Neural progenitor cell (in vitro differentiated cells): ENCODE results near the gene IFIT5. TPM values are rescaled to one million over a fixed set of nuclear protein-coding genes. Genes with fewer than 3 reads are reported as not detected.
A peak's percentile ranks its signal among the peaks of the same experiment; 100 is the strongest.

ENCODE experiments used
- DNase-seq: peaks from one replicate; pipeline ENCODE4 v3.0.0-alpha.2; 2016; ENCODE audit warnings: low spot score
- H2AFZ ChIP-seq: fragments of 200-600 bp; sonication (generic); replicated peaks from 2 replicates; pipeline ENCODE4 v1.6.1; 2016; ENCODE audit warnings: antibody characterized with exemption
- H3F3A ChIP-seq: fragments of 200-600 bp; sonication (generic); 2 replicates; pipeline ENCODE4 v1.6.1; 2016; ENCODE audit warnings: antibody characterized with exemption, low read depth
- H3K27ac ChIP-seq: fragments of 200-600 bp; sonication (generic); 2 replicates; pipeline ENCODE4 v1.5.1; 2016; ENCODE audit warnings: mild to moderate bottlenecking
- H3K27me3 ChIP-seq: fragments of 200-600 bp; sonication (generic); 2 replicates; pipeline ENCODE4 v1.6.1; 2016; ENCODE audit warnings: mild to moderate bottlenecking, moderate library complexity
- H3K36me3 ChIP-seq: fragments of 200-600 bp; sonication (generic); 2 replicates; pipeline ENCODE4 v1.5.1; 2016
- H3K4me1 ChIP-seq: fragments of 200-600 bp; sonication (generic); 2 replicates; pipeline ENCODE4 v1.6.1; 2016; ENCODE audit warnings: mixed run types
- H3K4me2 ChIP-seq: fragments of 200-600 bp; sonication (generic); 2 replicates; pipeline ENCODE4 v1.6.1; 2016
- H3K4me3 ChIP-seq: fragments of 200-600 bp; sonication (generic); 2 replicates; pipeline ENCODE4 v1.5.1; 2016
- H3K79me2 ChIP-seq: fragments of 200-600 bp; sonication (generic); 2 replicates; pipeline ENCODE4 v1.6.1; 2016; ENCODE audit warnings: low read depth
- H3K9ac ChIP-seq: fragments of 200-600 bp; sonication (generic); 2 replicates; pipeline ENCODE4 v1.6.1; 2016
- H3K9me3 ChIP-seq: fragments of 200-600 bp; sonication (generic); 2 replicates; pipeline ENCODE4 v1.5.1; 2016; ENCODE audit warnings: low read depth
- H4K20me1 ChIP-seq: fragments of 200-600 bp; sonication (generic); 2 replicates; pipeline ENCODE4 v1.6.1; 2016; ENCODE audit warnings: low read depth
- H3K27ac Mint-ChIP-seq: 3 replicates; pipeline ENCODE4 v1.8.0; 2021; ENCODE audit warnings: mixed read lengths
- H3K27me3 Mint-ChIP-seq: 2 replicates; pipeline ENCODE4 v1.8.0; 2022; ENCODE audit warnings: low read depth, mild to moderate bottlenecking, inconsistent platforms, moderate library complexity, mixed read lengths; ENCODE audit not compliant: insufficient read depth
- H3K36me3 Mint-ChIP-seq: 3 replicates; pipeline ENCODE4 v1.8.0; 2021; ENCODE audit warnings: mixed read lengths
- H3K4me1 Mint-ChIP-seq: 3 replicates; pipeline ENCODE4 v1.8.0; 2021; ENCODE audit warnings: mixed read lengths
- H3K4me3 Mint-ChIP-seq: 3 replicates; pipeline ENCODE4 v1.8.0; 2021; ENCODE audit warnings: mild to moderate bottlenecking, moderate library complexity, mixed read lengths
- H3K9me3 Mint-ChIP-seq: 3 replicates; pipeline ENCODE4 v1.8.0; 2020; ENCODE audit warnings: mixed read lengths
- CTCF ChIP-seq: fragments of 200-600 bp; sonication (generic); IDR thresholded peaks from 2 replicates; pipeline ENCODE4 v1.5.1; 2017; ENCODE audit warnings: antibody characterized with exemption, mild to moderate bottlenecking
- EZH2 ChIP-seq: fragments of 200-600 bp; sonication (generic); IDR thresholded peaks from 2 replicates; pipeline ENCODE4 v1.6.1; 2017; ENCODE audit warnings: antibody characterized with exemption, mild to moderate bottlenecking, moderate library complexity
- EZH2phosphoT487 ChIP-seq: fragments of 200-600 bp; sonication (generic); IDR thresholded peaks from 2 replicates; pipeline ENCODE4 v1.6.1; 2017; ENCODE audit warnings: antibody characterized with exemption
- total RNA-seq: library from RNA; depleted of rRNA; stranded (reverse); fragments of >200 nt; gene quantifications from 2 replicates; pipeline ENCODE4 v1.2.3, GENCODE V29; 2015; ENCODE audit warnings: low replicate concordance

IFIT5 gene
- total RNA-seq, 1 donor from 2014 or later, result 7.0 TPM

GRCh38 chr10:89425000-89425399, 10.6 kb downstream of the IFIT5 start:
- no peaks in the 10 kb centered on the region for H3K4me1 Mint-ChIP-seq
- H3K36me3 Mint-ChIP-seq, result peaks cover 2% of the 10 kb centered on the region
- no peak overlapping the region for H3K9ac ChIP-seq
- TF ChIP-seq EZH2phosphoT487, result no peak
- no peak for TF ChIP-seq EZH2
- no peak for TF ChIP-seq CTCF
- H3K79me2 ChIP-seq, result no peaks in the 10 kb centered on the region
- H3K4me3 Mint-ChIP-seq, result no peak overlapping the region
- H3K27me3 ChIP-seq, result no peaks in the 10 kb centered on the region
- H3K4me1 ChIP-seq, result no peaks in the 10 kb centered on the region
- no peak for DNase-seq
- no peak overlapping the region for H3K4me2 ChIP-seq
- H3K9me3 Mint-ChIP-seq, result no peaks in the 10 kb centered on the region
- H2AFZ ChIP-seq, result no peak overlapping the region
- H3K36me3 ChIP-seq, result no peaks in the 10 kb centered on the region
- H3K27ac Mint-ChIP-seq, result no peak overlapping the region
- H3F3A ChIP-seq, result no peaks in the 10 kb centered on the region
- H3K27me3 Mint-ChIP-seq, result no peaks in the 10 kb centered on the region
- H3K27ac ChIP-seq, result no peak overlapping the region
- no peaks in the 10 kb centered on the region for H4K20me1 ChIP-seq
- H3K4me3 ChIP-seq, result no peak overlapping the region
- H3K9me3 ChIP-seq, result no peaks in the 10 kb centered on the region

GRCh38 chr10:89426230-89426868, 12.0 kb downstream of the IFIT5 start:
- no peak overlapping the region for H3K9ac ChIP-seq
- no peaks in the 10 kb centered on the region for H3K36me3 Mint-ChIP-seq
- H2AFZ ChIP-seq, result peak overlapping the region; percentile 78
- DNase-seq, result peak; percentile 60
- TF ChIP-seq EZH2phosphoT487 (no peak), CTCF (peak; percentile 84)
- H3K36me3 ChIP-seq, result no peaks in the 10 kb centered on the region
- no peak overlapping the region for H3K4me3 Mint-ChIP-seq
- no peaks in the 10 kb centered on the region for H3K9me3 ChIP-seq
- no peaks in the 10 kb centered on the region for H3K9me3 Mint-ChIP-seq
- no peak overlapping the region for H3K27ac Mint-ChIP-seq
- no peaks in the 10 kb centered on the region for H3K4me1 ChIP-seq
- H3F3A ChIP-seq, result no peaks in the 10 kb centered on the region
- no peaks in the 10 kb centered on the region for H4K20me1 ChIP-seq
- H3K4me2 ChIP-seq, result no peak overlapping the region
- H3K4me3 ChIP-seq, result no peak overlapping the region
- H3K27ac ChIP-seq, result no peak overlapping the region
- no peaks in the 10 kb centered on the region for H3K27me3 ChIP-seq
- H3K27me3 Mint-ChIP-seq, result no peaks in the 10 kb centered on the region
- H3K4me1 Mint-ChIP-seq, result no peaks in the 10 kb centered on the region
- no peaks in the 10 kb centered on the region for H3K79me2 ChIP-seq

- H3K27ac Mint-ChIP-seq, result no peak overlapping the region
- H3K27me3 ChIP-seq, result no peaks in the 10 kb centered on the region
- H3F3A ChIP-seq, result no peaks in the 10 kb centered on the region
These were observed 13.3 kb downstream of the IFIT5 start for GRCh38 chr10:89427629-89428028.

More at GRCh38 chr10:89427629-89428028, 13.3 kb downstream of the IFIT5 start:
- H3K27me3 Mint-ChIP-seq, result no peaks in the 10 kb centered on the region
- H3K4me3 Mint-ChIP-seq, result no peak overlapping the region
- no peak overlapping the region for H3K27ac ChIP-seq
- H3K9me3 ChIP-seq, result no peaks in the 10 kb centered on the region
- no peak overlapping the region for H3K4me2 ChIP-seq
- no peaks in the 10 kb centered on the region for H3K4me1 ChIP-seq
- H3K4me3 ChIP-seq, result no peak overlapping the region
- no peaks in the 10 kb centered on the region for H3K79me2 ChIP-seq
- TF ChIP-seq EZH2 (no peak), CTCF (no peak), EZH2phosphoT487 (no peak)
- H3K36me3 ChIP-seq, result no peaks in the 10 kb centered on the region
- no peak overlapping the region for H2AFZ ChIP-seq
- H3K9ac ChIP-seq, result no peak overlapping the region
- no peaks in the 10 kb centered on the region for H4K20me1 ChIP-seq
- no peaks in the 10 kb centered on the region for H3K4me1 Mint-ChIP-seq
- no peaks in the 10 kb centered on the region for H3K9me3 Mint-ChIP-seq
- no peak for DNase-seq
- H3K36me3 Mint-ChIP-seq, result no peaks in the 10 kb centered on the region
